NCI-H1930 (cell line): ENCODE results near the gene ARL10.

Experiments
- DNase-seq, 2 experiments: peaks; one replicate each; lab custom pipeline; 2025; lab: John Stamatoyannopoulos, UW

Gene ARL10

DNA sequence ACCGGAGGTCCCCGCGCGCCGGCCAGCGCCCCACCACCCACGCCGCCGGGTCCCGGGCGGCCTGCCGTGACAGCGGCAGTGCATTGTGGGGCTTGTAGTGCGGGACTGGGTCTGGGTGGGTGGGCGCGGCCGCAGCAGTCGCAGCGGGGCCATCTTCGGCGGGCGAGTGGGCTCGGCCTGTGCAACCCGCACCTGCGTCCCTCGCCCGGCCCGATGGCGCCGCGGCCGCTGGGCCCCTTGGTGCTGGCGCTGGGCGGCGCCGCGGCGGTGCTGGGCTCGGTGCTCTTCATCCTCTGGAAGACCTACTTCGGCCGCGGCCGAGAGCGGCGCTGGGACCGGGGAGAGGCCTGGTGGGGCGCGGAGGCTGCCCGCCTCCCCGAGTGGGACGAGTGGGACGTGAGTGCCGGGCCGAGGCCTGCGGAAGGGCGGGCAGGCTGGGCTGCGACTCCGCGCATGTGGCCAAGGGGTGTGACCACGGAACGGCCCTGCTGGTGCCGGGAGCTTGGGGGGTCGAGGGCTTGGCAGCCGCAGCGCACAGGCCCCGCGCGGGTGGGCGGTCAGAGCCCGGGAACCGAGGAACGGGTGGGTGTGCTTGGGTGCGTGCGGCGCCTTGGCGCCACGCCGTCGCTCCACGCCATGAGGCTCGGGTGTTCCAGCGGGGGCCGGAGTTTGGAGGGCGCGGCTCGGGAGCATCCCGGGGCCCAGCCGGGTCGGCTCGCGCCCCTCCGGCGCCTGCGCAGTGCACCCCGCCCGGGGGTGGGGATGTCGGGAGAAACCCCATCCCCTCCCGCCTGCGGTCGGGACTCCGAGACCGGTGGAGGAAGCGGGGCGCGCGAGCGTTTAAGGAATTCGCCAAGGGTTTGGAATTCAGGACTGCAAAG lies at the start of gene ARL10:
TSS of gene ARL10 (plus strand) at position 137 of the 881 bp plus-strand sequence. CDS start at position 214, 77 bp downstream.
- no peak for DNase-seq

GRCh38 chr5:176317534-176318374 lies 47.5 kb upstream of the ARL10 start:
- DNase-seq: no peak

DNA sequence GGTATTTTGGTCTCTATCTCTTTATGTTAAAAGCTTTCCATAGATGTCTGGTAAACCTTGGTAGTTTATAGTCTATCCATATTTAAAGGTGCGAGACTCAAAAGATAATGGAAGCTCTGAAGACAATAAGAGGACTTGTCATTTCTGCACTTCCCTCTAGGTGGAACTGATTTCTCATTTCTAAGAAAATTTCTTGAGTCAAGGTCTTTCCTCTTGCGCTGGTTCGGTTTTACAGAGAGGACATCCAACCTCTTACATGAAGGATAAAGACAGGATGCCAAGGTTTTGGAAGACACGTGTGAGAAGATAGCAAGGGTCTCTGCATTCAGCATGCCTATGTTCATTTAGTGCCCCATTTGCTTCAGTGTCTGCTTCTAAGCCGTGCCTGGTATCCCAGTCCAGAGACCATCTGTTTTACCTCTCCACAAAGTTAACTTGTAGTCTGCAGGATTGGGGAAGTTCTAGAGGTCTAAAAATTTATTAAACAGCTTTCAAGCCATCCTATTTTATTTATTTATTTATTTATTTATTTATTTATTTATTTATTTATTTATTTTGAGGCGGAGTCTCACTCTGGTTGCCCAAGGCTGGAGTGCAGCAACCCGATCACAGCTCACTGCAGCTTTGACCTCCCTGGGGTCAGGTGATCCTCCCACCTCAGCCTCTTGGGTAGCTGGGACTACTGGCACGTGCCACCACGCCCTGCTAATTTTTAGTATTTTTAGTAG lies 45.3 kb upstream of the ARL10 start:
- no peak for DNase-seq

DNA sequence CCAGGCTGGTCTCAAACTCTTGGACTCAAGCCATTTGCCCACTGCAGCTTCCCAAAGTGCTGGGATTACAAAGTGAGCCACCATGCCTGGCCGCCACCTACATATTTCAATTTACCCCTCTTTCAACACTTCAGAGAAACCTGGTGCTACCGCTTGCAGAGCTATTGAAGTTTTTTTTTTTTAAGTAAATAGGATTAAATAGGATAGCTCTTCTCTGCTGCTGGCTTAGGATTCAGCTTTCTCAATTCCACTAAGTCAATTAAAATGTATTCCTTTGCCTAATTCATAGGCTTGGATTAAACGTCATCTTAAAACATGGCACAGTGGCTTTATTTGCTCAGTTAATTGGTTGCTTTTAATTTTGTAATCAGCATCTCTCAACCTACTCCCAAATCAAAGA lies 44.7 kb upstream of the ARL10 start:
- no peak for DNase-seq

DNA sequence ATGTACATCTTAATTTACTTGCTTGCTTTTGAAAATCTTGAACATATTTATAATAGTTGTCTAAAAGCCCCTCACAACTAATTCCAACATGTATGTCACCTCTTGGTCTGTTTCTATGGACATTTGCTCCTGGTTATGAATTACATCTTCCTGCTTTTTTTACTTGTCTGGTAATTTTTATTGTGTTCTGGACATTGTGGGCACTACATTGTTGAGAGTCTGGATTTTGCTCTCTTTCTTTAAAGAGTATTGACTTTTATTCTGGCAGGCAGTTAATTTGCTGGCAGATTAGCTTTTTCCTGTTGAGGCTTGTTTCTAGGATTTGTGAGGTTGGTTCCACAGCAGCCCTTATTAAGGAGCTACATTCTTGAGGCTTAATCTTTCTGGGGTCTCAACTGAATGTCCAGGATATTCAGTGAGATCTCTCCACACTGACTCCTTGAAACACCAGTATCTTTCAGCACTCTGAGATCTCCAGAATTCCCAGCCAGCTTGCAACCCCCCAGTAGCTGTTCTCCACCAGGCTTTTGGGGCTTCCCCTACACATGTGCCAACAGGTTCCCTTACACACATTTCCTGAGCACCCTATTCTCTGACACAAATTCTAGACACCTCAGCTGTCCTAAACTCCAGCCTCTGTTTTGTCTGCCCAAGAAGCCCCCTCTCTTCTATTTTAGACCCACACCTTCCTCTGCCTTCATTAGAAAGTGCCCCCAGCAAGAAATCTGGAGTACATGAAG lies 31.1 kb upstream of the ARL10 start:
- no peak for DNase-seq

DNA sequence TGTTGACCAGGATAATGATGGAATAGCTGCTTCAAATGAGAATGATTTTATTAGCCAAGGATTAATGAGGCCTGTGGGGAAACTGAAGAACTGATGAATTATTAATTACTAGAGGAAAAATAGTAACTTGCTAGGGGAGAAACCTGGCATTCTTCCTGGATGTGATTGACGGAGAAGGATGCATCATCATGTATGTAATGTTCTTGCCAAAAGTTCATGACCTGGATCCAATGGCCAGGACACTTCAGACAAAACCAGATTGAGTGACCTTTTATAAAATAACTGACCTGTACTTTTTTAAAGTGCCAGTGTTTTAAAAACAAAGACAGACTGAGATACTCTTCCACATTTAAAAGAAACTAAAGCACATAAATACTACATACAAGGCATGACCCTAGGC lies 27.4 kb upstream of the ARL10 start:
- DNase-seq: no peak

DNA sequence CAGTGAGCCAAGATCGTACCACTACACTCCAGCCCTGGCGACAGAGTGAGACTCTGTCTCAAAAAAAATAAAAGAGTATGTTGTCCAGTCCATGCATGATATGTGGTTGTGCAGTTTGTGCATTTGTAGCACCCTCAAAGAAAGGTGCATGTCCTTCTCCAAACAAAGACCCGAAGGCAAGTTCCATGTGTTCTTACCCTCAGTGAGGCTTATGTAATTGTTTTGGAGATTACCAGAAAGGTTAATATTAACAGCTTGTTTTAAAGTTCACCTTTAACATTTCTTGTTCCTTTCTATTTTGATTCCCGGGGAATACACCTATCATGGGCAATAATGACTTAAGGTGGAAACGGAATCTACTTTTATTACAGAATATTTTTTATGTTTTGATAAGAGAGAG lies 26.0 kb upstream of the ARL10 start:
- no peak for DNase-seq

DNA sequence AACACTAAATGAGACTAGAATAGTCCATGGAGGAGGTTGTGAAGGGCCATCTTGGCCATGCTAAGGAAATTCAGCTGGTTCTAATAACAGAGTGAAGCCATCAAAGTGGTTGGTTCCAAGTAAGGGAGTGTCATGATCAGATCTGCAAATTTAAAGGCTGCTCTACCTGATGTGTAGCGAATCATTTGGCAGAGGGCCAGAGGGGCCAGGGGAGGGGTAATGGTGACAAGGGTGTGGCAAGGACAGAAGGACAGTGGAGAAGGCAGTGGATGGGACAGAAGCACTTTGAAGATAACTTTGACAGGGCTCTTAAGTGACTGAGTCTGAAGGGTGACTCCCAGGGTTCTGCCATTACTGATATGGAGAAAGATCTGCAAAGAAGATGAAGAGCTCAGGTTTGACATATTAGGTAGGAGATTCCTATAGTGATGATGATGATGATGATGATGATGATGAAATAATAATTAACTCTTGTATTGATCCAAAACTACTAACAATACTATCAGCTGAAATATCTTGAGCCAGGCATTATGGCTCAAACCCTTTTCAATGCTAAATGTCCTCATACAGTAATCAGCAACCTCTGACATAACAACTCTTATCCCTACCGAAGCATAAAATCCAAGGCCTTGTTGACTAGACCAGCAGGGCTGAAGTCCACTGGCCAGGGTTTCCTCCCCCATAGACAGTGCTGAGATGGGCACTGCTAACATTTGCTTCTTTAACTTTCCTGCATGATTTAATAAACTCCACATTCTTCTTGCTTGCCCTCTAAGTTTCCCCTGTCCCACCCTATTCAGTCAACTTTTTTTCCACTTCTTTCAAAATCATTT lies 23.7 kb upstream of the ARL10 start:
- no peak for DNase-seq

- no peak for DNase-seq
Observed at GRCh38 chr5:176342158-176342483, 23.2 kb upstream of the ARL10 start.

DNA sequence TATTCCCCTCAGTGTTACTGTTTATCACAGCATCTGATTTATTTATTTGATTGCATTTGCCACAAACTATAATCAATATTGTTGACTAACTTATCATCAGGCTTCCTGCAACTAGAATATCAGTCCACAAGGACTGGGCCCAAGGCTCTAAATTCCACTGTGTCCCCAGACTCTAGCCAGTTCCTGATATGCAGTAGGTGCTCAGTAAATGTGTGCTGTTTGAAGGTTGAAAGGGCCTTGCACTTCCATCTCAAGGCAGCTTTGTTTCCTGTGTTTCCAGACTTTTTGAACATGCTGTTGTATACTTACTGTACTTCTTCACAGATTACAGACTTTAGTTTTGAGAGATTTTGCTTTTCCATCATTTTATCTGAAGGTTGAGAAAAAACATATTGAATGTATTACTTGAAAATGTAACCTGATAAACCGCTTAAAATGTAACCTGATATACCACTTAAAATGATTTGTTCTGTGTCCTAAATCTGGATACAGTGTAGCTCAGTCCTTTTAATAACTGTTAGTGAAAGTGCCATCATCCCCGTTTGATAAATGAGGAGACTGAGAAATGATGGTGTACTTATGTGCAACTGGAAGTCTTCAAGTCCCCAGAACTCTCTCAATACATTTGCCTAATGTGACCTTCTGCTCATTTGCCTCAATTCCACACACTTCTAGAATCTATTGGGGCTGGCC lies 22.4 kb upstream of the ARL10 start:
- DNase-seq: no peak

- DNase-seq: no peak
Observed at GRCh38 chr5:176350416-176350815, 14.9 kb upstream of the ARL10 start.

GRCh38 chr5:176352116-176352878 lies 13.0 kb upstream of the ARL10 start:
- no peak for DNase-seq

DNA sequence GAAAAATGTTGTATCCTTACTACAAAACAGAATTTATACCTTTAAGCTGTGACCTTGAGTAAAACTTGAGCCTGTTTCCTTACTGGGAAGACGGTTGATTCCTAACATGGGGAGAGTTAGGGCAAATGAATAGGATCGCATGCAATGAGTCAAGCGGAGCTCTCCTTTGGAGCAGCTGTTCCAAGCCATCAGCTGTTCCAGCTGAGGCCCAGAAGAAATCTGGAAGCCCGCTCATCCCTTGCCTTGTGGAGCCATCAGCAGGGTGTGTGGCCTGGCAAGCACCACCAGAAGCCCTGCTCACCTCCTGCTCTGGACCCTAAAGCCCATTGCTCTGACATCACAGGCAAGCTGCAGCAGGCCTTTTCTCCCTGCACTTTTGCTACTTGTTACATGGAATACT lies 11.8 kb upstream of the ARL10 start:
- DNase-seq: no peak

GRCh38 chr5:176355400-176356178 lies 9.7 kb upstream of the ARL10 start:
- DNase-seq: no peak

DNA sequence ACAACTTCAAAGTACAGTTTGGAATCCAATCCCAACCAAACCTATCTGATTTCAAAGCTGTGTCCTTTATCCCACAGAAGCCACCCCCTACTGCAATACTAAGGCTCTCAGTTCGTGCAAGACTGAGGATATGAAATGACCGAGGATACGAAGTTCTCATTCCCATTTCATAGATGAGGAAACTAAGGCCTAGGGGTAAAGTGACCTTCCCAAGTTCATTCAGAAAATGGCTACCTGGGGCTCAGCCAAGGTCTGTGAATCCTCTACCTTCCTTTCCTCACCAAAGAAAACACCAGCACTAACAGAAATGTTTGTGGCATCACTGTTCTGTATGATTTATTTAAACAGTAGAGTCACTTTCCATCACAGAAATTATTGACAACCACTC lies 9.1 kb upstream of the ARL10 start:
- no peak for DNase-seq

- no peak for DNase-seq
Observed at GRCh38 chr5:176359658-176360057, 5.6 kb upstream of the ARL10 start.

GRCh38 chr5:176360894-176361436 lies 4.3 kb upstream of the ARL10 start:
- DNase-seq: no peak

- peak; percentile 58 to 82 for DNase-seq
Observed at GRCh38 chr5:176361437-176362232, 3.7 kb upstream of the ARL10 start, which contains the start of gene KIAA1191. Gene KIAA1191, minus strand, starts transcription at chr5:176361764. Its CDS starts 2,256 bp downstream, at chr5:176359508.
